Measurements from ENCODE around the gene PHF20.

DNA sequence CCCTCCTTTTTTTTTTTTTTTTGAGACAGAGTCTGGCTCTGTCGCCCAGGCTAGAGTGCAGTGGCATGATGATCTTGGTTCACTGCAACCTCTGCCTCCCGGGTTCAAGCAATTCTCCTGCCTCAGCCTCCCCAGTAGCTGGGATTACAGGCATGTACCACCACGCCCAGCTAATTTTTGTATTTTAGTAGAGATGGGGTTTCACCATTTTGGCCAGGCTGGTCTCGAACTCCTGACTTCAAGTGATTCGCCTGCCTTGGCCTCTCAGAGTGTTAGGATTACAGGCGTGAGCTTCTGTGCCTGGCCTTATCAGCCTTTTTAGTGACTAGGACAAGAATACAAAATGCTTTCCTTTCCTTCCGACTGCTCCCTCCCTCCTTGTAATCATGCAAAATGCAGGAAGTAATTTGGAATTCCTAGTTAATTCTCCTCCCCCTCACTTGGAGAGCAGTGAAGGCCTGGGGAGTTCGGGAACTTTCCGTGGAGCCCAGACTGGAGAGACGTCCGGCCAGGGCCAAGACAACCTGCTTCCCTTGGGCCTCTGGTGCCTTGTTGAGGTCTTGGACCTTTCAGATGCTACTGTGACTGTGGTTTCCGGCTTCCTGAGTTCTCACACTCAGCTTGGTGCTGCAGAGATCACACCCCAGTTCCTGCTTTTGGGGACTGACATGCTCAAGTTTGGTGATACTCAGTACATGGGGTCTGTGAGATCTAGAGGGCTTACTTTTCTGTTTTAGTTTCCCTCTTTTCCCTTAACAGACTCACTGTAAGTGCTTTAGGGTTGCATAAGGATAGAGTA is 3.9 kb upstream of the PHF20 start:
- TF ChIP-seq, protein P1, sequence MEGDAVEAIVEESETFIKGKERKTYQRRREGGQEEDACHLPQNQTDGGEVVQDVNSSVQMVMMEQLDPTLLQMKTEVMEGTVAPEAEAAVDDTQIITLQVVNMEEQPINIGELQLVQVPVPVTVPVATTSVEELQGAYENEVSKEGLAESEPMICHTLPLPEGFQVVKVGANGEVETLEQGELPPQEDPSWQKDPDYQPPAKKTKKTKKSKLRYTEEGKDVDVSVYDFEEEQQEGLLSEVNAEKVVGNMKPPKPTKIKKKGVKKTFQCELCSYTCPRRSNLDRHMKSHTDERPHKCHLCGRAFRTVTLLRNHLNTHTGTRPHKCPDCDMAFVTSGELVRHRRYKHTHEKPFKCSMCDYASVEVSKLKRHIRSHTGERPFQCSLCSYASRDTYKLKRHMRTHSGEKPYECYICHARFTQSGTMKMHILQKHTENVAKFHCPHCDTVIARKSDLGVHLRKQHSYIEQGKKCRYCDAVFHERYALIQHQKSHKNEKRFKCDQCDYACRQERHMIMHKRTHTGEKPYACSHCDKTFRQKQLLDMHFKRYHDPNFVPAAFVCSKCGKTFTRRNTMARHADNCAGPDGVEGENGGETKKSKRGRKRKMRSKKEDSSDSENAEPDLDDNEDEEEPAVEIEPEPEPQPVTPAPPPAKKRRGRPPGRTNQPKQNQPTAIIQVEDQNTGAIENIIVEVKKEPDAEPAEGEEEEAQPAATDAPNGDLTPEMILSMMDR (IDR thresholded peaks at IDR 0.05), result no peak
- peak in 2 of 3 donors; percentile 27 to 30 for TF ChIP-seq POLR2AphosphoS5 (IDR thresholded peaks at IDR 0.05)
- no peak for TF ChIP-seq POLR2A (IDR thresholded peaks at IDR 0.05)

Measured in breast epithelium (tissue), 3 donors.